Tibial nerve (tissue), 3 donors: Measurements from ENCODE around the gene TAF4.
"Not testable (repeated sequence)": the region's sequence is repeated elsewhere in the genome, so short reads cannot be mapped to it uniquely, and the experiment has no call there.

Experiments
- CTCF ChIP-seq, 5 experiments: fragments of 200-600 bp in 3 of 5; fragments of 450-650 bp in 2 of 5; sonication (generic) in 3 of 5; IDR thresholded peaks; one replicate each; pipeline ENCODE4 v1.5.1; 2016 to 2019; ENCODE audit warnings: antibody characterized with exemption in 5 of 5, mild to moderate bottlenecking in 3 of 5, moderate library complexity in 2 of 5
- POLR2A ChIP-seq, 2 donors: fragments of 450-650 bp; IDR thresholded peaks; one replicate each; pipeline ENCODE4 v1.6.1; 2017; ENCODE audit warnings: antibody characterized with exemption in 2 of 2, mild to moderate bottlenecking in 2 of 2, moderate library complexity in 2 of 2

GRCh38 chr20:61971595-61971994 is 94.1 kb downstream of the TAF4 start:
- TF ChIP-seq POLR2A, CTCF (IDR thresholded peaks at IDR 0.05): not testable (repeated sequence)
